GM15510 (cell line): ENCODE measurements around the gene USP48.

ENCODE experiments used
- POLR2A ChIP-seq: IDR thresholded peaks from 3 replicates; pipeline ENCODE4 v1.6.1; 2011; ENCODE audit warnings: borderline replicate concordance; ENCODE audit not compliant: insufficient read length; ENCODE audit errors: extremely low read depth

Gene USP48

DNA sequence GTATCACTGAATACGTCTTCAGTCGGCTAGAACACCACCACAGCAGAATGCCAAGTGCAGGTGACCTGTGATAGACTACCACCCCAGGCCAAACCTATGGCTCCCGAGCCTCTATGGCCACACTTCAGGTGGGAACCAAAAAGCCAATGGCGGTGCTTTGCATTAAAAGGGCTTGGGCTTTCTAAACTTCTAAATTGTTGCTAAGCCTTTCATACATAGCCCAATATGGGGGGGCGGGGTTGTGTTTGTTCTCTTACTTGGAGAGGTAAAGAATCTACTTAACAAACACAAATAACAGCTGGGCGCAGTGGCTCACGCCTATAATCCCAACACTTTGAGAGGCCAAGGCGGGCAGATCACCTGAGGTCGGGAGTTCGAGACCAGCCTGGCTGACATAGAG, 19.7 kb downstream of the USP48 start:
- TF ChIP-seq POLR2A: no peak

DNA sequence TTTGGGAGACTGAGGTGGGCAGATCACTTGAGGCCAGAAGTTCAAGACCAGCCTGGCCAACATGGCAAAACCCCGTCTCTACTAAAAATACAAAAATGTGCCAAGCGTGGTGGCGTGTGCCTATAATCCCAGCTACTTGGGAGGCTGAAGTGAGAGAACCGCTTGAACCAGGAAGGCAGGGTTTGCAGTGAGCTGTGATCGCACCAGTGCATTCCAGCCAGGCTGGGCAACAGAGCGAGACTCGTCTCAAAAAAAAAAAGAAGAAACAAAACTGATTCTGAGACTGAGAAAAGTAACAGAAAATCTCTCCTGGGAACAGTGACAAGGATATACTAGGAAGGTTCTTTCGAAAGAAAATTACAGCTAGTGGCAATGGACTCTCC, 20.9 kb downstream of the USP48 start:
- TF ChIP-seq POLR2A: no peak

GRCh38 chr1:21761052-21761451, 21.9 kb downstream of the USP48 start:
- no peak for TF ChIP-seq POLR2A

- TF ChIP-seq POLR2A: no peak
Measured at GRCh38 chr1:21759818-21760217, 23.1 kb downstream of the USP48 start.

DNA sequence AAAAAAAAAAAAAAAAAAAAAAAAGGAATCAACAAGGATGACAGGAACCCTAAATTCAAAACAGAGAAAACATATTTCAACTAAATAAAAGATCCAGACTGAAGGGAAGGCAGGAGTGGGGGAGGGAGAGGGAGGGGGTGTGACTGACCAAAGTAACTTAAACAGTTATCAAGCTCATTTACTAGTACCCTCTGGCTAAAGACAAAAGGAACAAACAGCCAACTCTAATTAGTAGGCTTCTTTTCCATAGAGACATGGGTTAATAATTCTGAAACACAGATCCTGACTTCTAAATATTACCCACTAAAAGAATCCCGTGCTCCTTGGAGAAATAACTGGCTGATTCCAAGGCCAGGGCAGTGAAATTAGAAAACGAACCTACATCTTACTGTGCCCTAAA, 23.8 kb downstream of the USP48 start:
- TF ChIP-seq POLR2A: no peak

GRCh38 chr1:21758614-21759013, 24.3 kb downstream of the USP48 start:
- no peak for TF ChIP-seq POLR2A

- TF ChIP-seq POLR2A: no peak
Measured at GRCh38 chr1:21756393-21757089, 26.4 kb downstream of the USP48 start.

- no peak for TF ChIP-seq POLR2A
Measured at GRCh38 chr1:21755067-21755466, 27.9 kb downstream of the USP48 start.

DNA sequence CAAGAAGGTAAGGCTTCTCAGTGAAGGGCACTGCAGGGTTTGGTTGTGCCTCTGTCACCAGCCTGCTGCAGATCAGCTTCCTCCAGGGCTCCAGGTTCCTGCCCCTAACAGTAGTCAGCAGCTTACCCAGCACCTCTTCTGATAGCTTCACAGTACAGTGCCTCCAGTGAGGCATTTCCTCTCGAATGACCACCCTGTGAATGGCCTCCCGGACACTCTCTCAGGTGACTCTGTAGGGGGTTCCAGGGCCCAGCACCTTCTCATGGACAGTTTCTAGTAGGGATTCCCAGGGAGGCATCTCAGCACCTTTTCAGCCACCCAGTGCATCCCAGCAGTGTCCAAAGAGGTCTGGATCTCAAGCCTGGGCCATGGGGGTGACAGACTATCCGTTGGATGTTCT, 28.4 kb downstream of the USP48 start:
- no peak for TF ChIP-seq POLR2A

GRCh38 chr1:21752186-21752585, 30.8 kb downstream of the USP48 start:
- TF ChIP-seq POLR2A: no peak

GRCh38 chr1:21751281-21751680, 31.7 kb downstream of the USP48 start:
- no peak for TF ChIP-seq POLR2A

- no peak for TF ChIP-seq POLR2A
Measured at GRCh38 chr1:21750841-21751240, 32.1 kb downstream of the USP48 start.

DNA sequence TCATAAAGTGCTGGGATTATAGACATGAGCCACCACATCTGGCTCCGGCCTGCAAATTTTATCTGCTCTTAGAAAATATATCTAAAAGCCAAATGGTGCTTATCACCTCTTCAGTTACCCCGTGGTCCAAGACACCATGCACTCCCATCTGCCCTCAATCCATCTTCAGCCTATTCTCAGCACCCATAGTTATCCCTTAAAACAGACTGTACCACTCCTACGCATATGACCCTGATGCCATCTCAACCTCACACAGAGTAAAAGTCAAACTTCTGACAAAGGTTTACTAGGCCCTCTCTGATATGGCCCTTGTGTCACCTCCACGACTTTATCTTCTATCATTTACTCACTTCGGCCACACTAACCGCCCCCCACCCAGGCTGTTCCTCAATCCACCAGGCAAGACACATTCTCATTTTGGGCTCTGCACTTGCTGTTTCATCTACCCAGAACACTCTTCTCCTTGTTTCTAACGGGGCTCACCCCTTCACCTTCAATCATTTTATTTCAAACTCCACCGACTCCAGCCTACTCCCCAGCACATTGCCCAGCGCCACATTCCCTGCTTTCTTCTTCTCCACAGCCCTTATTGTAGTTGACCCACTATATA, 33.0 kb downstream of the USP48 start:
- TF ChIP-seq POLR2A: no peak

GRCh38 chr1:21749109-21749508, 33.8 kb downstream of the USP48 start:
- TF ChIP-seq POLR2A: no peak

GRCh38 chr1:21743476-21743875, 39.5 kb downstream of the USP48 start:
- TF ChIP-seq POLR2A: no peak

DNA sequence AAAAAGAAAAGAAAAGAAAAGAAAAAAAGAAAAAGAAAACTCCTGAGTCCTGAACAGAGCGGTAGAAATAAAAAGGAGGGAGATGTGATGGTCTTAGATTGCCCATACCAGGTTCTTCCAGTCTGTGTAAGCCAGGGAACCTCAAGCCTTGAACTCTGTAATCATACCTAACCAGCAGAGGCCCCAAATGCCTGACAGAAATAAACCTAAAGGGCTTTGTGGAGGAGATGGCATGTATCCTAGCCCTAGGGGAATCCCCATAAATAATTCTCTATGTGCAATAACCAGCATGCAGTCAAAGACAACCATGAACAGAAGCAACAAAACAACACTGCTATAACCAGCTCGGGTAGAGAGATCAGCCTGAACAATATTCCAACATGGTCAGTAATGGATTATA, 40.4 kb downstream of the USP48 start:
- no peak for TF ChIP-seq POLR2A
